Fibroblast of pulmonary artery (primary cell): ENCODE measurements around the gene CDSN.

Experiments
- DNase-seq: peaks from one replicate; pipeline ENCODE4 v3.0.0-alpha.2; 2010; ENCODE audit warnings: low read depth
- H3K4me3 ChIP-seq: replicated peaks from 2 replicates; pipeline ENCODE4 v1.5.1; 2011; ENCODE audit warnings: low read depth, mild to moderate bottlenecking, control low read depth, low read length, moderate library complexity
- CTCF ChIP-seq: IDR thresholded peaks from 2 replicates; pipeline ENCODE4 v1.5.1; 2011; ENCODE audit warnings: mild to moderate bottlenecking, control low read depth, low read length, inconsistent platforms; ENCODE audit errors: missing control alignments

The CDSN gene

GRCh38 chr6:31083742-31084354 is 36.4 kb downstream of the CDSN start:
- peak; percentile 72 for DNase-seq
- TF ChIP-seq CTCF, result peak; percentile 50
- no peak overlapping the region for H3K4me3 ChIP-seq

GRCh38 chr6:31081872-31082271 is 38.4 kb downstream of the CDSN start:
- no peak for DNase-seq
- no peak for TF ChIP-seq CTCF
- no peak overlapping the region for H3K4me3 ChIP-seq

- no peak overlapping the region for H3K4me3 ChIP-seq
- DNase-seq, result peak; percentile 76
- TF ChIP-seq CTCF, result peak; percentile 83
These were observed 40.5 kb downstream of the CDSN start for GRCh38 chr6:31079656-31080261.

- DNase-seq, result no peak
- no peak overlapping the region for H3K4me3 ChIP-seq
- TF ChIP-seq CTCF, result no peak
These were observed 43.6 kb downstream of the CDSN start for GRCh38 chr6:31076611-31077010.

GRCh38 chr6:31075528-31075927 is 44.7 kb downstream of the CDSN start:
- TF ChIP-seq CTCF, result no peak
- H3K4me3 ChIP-seq, result no peak overlapping the region
- DNase-seq, result peak; percentile 59

- DNase-seq, result no peak
- no peak for TF ChIP-seq CTCF
- no peak overlapping the region for H3K4me3 ChIP-seq
These were observed 45.8 kb downstream of the CDSN start for GRCh38 chr6:31074401-31074800.

GRCh38 chr6:31070711-31071197 is 49.5 kb downstream of the CDSN start:
- peak; percentile 79 for TF ChIP-seq CTCF
- H3K4me3 ChIP-seq, result no peak overlapping the region
- peak; percentile 87 for DNase-seq
